Uterus (tissue), 4 donors: ENCODE results near the gene RAB3GAP1. TPM values are rescaled to one million over a fixed set of nuclear protein-coding genes. Genes with fewer than 3 reads are reported as not detected.

ENCODE experiments used
- DNase-seq, 2 donors: peaks; one replicate each; pipeline ENCODE4 v3.0.0-alpha.2; 2019 to 2020
- H3K27ac ChIP-seq, 2 donors: fragments of 200-600 bp; sonication (generic); 1 replicate in 1 of 2; 2 replicates in 1 of 2; pipeline ENCODE4 v1.5.1; 2016 to 2018
- H3K27me3 ChIP-seq, 2 donors: fragments of 200-600 bp; sonication (generic); one replicate each; pipeline ENCODE4 v1.5.1; 2018 to 2019; ENCODE audit warnings: control low read depth in 1 of 2
- H3K36me3 ChIP-seq, 2 donors: fragments of 200-600 bp; sonication (generic); one replicate each; pipeline ENCODE4 v1.5.1; 2019; ENCODE audit warnings: control low read depth in 1 of 2
- H3K4me1 ChIP-seq, 2 donors: fragments of 200-600 bp; sonication (generic); one replicate each; pipeline ENCODE4 v1.5.1; 2018 to 2019; ENCODE audit warnings: control low read depth in 1 of 2
- H3K4me3 ChIP-seq, 2 donors: fragments of 200-600 bp; sonication (generic); 1 replicate in 1 of 2; 2 replicates in 1 of 2; pipeline ENCODE4 v1.5.1; 2018 to 2019; ENCODE audit warnings: mild to moderate bottlenecking in 1 of 2
- H3K9me3 ChIP-seq, 2 donors: fragments of 200-600 bp; sonication (generic); one replicate each; pipeline ENCODE4 v1.5.1; 2019; ENCODE audit warnings: control low read depth in 1 of 2
- CTCF ChIP-seq, 4 experiments: fragments of 200-600 bp in 2 of 4; fragments of 450-650 bp in 2 of 4; sonication (generic) in 2 of 4; IDR thresholded peaks; one replicate each; pipeline ENCODE4 v1.5.1; 2016 to 2019; ENCODE audit warnings: antibody characterized with exemption in 4 of 4, mild to moderate bottlenecking in 2 of 4, moderate library complexity in 1 of 4
- POLR2A ChIP-seq, 2 donors: fragments of 450-650 bp; IDR thresholded peaks; one replicate each; pipeline ENCODE4 v1.6.1; 2016; ENCODE audit warnings: antibody characterized with exemption in 2 of 2, mild to moderate bottlenecking in 1 of 2, moderate library complexity in 1 of 2
- intact Hi-C: fragments of 100-400 bp; cut with DNase I; formaldehyde crosslinking; loops from one replicate; pipeline ENCODE4 v1.15.1; 2023; ENCODE audit warnings: low total_unique reads
- total RNA-seq, 4 donors: library from RNA; depleted of rRNA in 3 of 4; stranded (reverse); fragments of >200 nt in 3 of 4; gene quantifications; one replicate each; pipeline versions ENCODE4 v1.1.0 to v1.2.4, GENCODE V29; 2014 to 2023
- donor health status: DM: yes; HTN: yes; CAD: no.

The RAB3GAP1 gene
- total RNA-seq, 4 donors from 2014 or later: 15.6 to 105 (median 47.8) TPM

- no peaks in the 10 kb centered on the region for H3K9me3 ChIP-seq
- no peaks in the 10 kb centered on the region for H3K36me3 ChIP-seq
- TF ChIP-seq POLR2A (IDR thresholded peaks at IDR 0.05): no peak
- TF ChIP-seq CTCF (IDR thresholded peaks at IDR 0.05): no peak
- H3K4me1 ChIP-seq: no peaks in the 10 kb centered on the region
- no peak overlapping the region for H3K4me3 ChIP-seq
- DNase-seq: no peak
- intact Hi-C loops: no loop called here
- no peak overlapping the region for H3K27ac ChIP-seq
- no peaks in the 10 kb centered on the region for H3K27me3 ChIP-seq
Measured at GRCh38 chr2:135064149-135064548, 12.1 kb downstream of the RAB3GAP1 start.

- H3K36me3 ChIP-seq: no peaks in the 10 kb centered on the region
- TF ChIP-seq POLR2A (IDR thresholded peaks at IDR 0.05): no peak
- H3K9me3 ChIP-seq: no peaks in the 10 kb centered on the region
- DNase-seq: no peak
- no peaks in the 10 kb centered on the region for H3K4me1 ChIP-seq
- intact Hi-C loops: no loop called here
- no peaks in the 10 kb centered on the region for H3K27me3 ChIP-seq
- H3K27ac ChIP-seq: no peak overlapping the region
- H3K4me3 ChIP-seq: no peak overlapping the region
Measured at GRCh38 chr2:135066710-135067109, 14.6 kb downstream of the RAB3GAP1 start.

DNA sequence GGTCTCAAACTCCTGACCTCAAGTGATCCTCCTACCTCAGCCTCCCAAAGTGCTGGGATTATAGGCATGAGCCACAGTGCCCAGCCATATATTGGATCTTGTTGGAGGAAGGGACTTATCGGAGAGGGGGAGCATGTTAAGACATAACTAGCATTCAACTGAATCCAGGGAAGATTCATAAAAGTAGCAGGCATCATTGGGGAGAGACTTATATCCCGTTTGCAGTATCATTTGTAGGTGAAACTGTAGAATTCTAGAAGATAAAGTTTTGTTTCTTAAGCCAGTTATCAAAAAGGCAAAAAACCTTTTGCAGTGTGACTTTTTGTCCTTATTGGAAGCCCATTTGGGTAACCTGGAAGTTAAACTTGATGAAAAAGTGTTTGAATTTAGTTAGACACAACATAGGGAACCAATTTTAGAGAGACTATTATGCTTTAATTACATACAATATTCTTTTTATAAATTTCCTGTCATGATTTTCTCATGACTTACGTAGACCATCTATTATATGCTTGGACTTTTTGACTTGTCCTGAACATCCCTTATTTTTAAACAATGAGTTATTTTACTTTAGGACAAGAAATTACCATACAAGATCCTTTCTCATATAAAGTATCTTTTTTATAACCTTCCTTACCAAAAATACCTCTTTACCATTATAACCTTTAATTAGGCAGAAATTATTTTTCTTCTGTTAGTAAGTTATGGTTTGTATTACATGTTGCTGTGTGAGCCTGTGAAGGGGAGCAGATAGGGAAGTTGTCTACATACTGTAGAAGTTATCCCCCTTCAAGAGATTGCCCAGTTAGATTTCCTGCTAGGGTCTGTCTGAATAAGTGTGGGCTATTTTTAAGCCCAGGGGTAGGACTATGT lies 20.3 kb downstream of the RAB3GAP1 start:
- TF ChIP-seq POLR2A (IDR thresholded peaks at IDR 0.05) (no peak), CTCF (IDR thresholded peaks at IDR 0.05) (no peak)
- no peaks in the 10 kb centered on the region for H3K4me1 ChIP-seq

DNA sequence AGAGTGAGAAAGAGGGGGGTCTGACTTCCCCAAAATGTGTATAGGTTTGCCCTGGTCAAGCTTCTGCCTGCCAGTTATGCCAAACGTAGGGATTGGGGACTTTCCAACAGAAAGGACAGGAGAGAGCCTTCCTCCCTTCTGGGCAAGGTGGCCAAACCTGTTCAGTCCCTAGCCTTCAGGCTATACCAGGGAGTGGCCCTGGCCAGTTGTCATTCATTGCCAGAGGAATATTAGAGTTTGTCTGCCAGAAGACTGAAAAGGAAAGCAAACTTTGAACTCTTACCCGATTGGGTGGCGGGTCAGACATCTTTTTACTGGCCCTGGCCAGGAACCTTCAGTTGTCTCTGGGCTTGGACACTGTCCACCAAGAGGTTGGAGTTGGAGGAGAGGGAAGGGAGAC lies 22.1 kb downstream of the RAB3GAP1 start:
- Histone ChIP-seq H3K27ac (no peak overlapping the region), H3K9me3 (no peaks in the 10 kb centered on the region), H3K4me1 (no peaks in the 10 kb centered on the region), H3K36me3 (no peaks in the 10 kb centered on the region), H3K27me3 (no peaks in the 10 kb centered on the region), H3K4me3 (no peak overlapping the region)
- no peak for TF ChIP-seq CTCF (IDR thresholded peaks at IDR 0.05)
- no peak for TF ChIP-seq POLR2A (IDR thresholded peaks at IDR 0.05)
- DNase-seq: no peak
- intact Hi-C loops: no loop called here

More for the DNA sequence above, 20.3 kb downstream of the RAB3GAP1 start:
- DNase-seq: no peak
- Histone ChIP-seq H3K4me3 (no peak overlapping the region), H3K36me3 (no peaks in the 10 kb centered on the region), H3K9me3 (no peaks in the 10 kb centered on the region), H3K27me3 (no peaks in the 10 kb centered on the region), H3K27ac (no peak overlapping the region)
- intact Hi-C loops: no loop called here

- intact Hi-C loops: no loop called here
Measured at GRCh38 chr2:135076556-135076955, 24.5 kb downstream of the RAB3GAP1 start.

More at GRCh38 chr2:135076556-135076955, 24.5 kb downstream of the RAB3GAP1 start:
- TF ChIP-seq POLR2A (IDR thresholded peaks at IDR 0.05) (no peak), CTCF (IDR thresholded peaks at IDR 0.05) (no peak)
- Histone ChIP-seq H3K4me3 (no peak overlapping the region), H3K27me3 (no peaks in the 10 kb centered on the region), H3K4me1 (no peaks in the 10 kb centered on the region), H3K36me3 (no peaks in the 10 kb centered on the region), H3K9me3 (no peaks in the 10 kb centered on the region), H3K27ac (no peak overlapping the region)
- DNase-seq: no peak
